Body of pancreas (tissue), 4 donors: Measurements from ENCODE around the gene KLHL40. TPM values are rescaled to one million over a fixed set of nuclear protein-coding genes. Genes with fewer than 3 reads are reported as not detected.

Source experiments
- ATAC-seq: fragments of 150-250 bp; one replicate; pipeline ENCODE4 v1.9.1; 2016
- DNase-seq, 4 donors: peaks; one replicate each; pipeline ENCODE4 v3.0.0-alpha.2; 2019
- H3K27ac ChIP-seq, 4 donors: fragments of 200-600 bp; sonication (generic); 1 replicate in 3 of 4; 2 replicates in 1 of 4; pipeline versions ENCODE4 v1.5.1 to v1.6.1; 2016 to 2019; ENCODE audit warnings: mild to moderate bottlenecking in 1 of 4, mixed read lengths in 1 of 4, moderate library complexity in 1 of 4
- H3K27me3 ChIP-seq, 2 donors: fragments of 200-600 bp; sonication (generic); one replicate each; pipeline ENCODE4 v1.6.0; 2016; ENCODE audit warnings: mild to moderate bottlenecking in 1 of 2
- H3K36me3 ChIP-seq, 2 donors: fragments of 200-600 bp; sonication (generic); replicated peaks in 1 of 2; 2 replicates each; pipeline ENCODE4 v1.5.1; 2016; ENCODE audit warnings: low read depth in 2 of 2; ENCODE audit not compliant: insufficient read depth in 1 of 2
- H3K4me1 ChIP-seq: fragments of 200-600 bp; sonication (generic); one replicate; pipeline ENCODE4 v1.6.0; 2016
- H3K4me3 ChIP-seq, 2 donors: fragments of 200-600 bp; sonication (generic); 1 replicate in 1 of 2; 2 replicates in 1 of 2; pipeline ENCODE4 v1.5.1; 2016 to 2019
- H3K9me3 ChIP-seq, 3 donors: fragments of 200-600 bp; sonication (generic); 1 replicate in 2 of 3; 2 replicates in 1 of 3; pipeline ENCODE4 v1.5.1; 2016
- POLR2A ChIP-seq, 3 donors: fragments of 450-650 bp; IDR thresholded peaks; one replicate each; pipeline ENCODE4 v1.6.1; 2016; ENCODE audit warnings: antibody characterized with exemption in 3 of 3, mild to moderate bottlenecking in 2 of 3
- WGBS, 2 donors: methylation state at CpG; one replicate each; pipeline ENCODE4 v1.1.5; 2017; 5-methylcytosine and 5-hydroxymethylcytosine counted together
- intact Hi-C: fragments of 100-400 bp; cut with DNase I; formaldehyde crosslinking; loops from one replicate; pipeline ENCODE4 v1.15.1; 2023
- total RNA-seq, 2 donors: library from RNA; depleted of rRNA; stranded (reverse); fragments of >200 nt; gene quantifications; one replicate each; pipeline ENCODE4 v1.1.0, GENCODE V29; 2016
- TF ChIP-seq, protein P1 (sequence below), 7 experiments: fragments of 450-650 bp in 4 of 7; fragments of 200-600 bp in 3 of 7; sonication (generic) in 3 of 7; IDR thresholded peaks; one replicate each; pipeline ENCODE4 v1.5.1; 2016 to 2019; ENCODE audit warnings: antibody characterized with exemption in 7 of 7

Gene KLHL40
- total RNA-seq, 2 donors from 2014 or later, result not detected

DNA sequence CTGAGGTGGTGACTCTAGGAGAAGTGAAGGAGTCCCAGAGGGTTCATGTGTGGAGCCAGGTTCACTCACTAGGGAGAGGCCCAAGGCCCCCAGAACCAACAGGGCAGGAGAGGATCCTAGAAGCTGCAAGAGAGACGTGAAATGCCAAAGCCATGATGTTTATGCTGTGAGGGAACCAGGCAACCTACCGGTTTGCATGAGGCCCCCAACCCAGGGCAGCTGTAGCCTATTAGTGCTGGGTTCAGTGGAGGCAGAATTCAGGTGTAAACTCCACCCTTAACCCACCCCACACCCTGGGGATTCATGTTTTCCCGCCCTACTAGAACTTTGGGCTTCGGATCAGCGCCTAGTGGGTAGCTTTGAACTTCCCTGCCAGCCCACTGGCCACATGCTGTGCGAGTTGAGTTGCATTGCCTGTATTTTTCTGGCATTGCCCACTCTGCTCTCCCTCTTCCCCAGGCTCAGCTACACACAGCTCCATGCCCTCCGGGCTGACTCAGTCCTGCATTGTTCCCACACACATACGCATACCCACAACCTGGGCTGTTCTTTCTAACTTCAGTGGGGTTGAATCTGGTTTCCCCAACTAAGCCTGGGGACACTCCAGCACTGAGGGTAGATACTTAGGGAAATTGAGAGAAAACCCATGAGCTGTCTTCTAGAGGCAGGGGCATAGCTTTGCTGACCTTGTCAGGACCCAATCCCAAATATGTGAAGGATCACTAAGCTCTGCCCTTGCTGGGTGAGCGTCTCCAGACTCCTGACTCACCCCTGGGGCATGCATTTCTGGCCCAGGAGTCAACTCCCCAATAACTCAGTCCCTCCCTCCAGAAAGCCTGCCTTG is 33.9 kb upstream of the KLHL40 start:
- intact Hi-C loops, result no loop called here
- Histone ChIP-seq H3K4me1 (peaks cover 44% of the 10 kb centered on the region), H3K27ac (peak overlapping the region in 1 of 4 donors; percentile 84), H3K27me3 (no peaks in the 10 kb centered on the region), H3K36me3 (peaks cover 0 to 5% of the 10 kb centered on the region in 2 donors), H3K9me3 (no peaks in the 10 kb centered on the region), H3K4me3 (no peak overlapping the region)
- 87 to 88% methylated on average over 9 of the region's 9 CpGs for WGBS, 2 donors
- no peak for TF ChIP-seq POLR2A (IDR thresholded peaks at IDR 0.05)
- TF ChIP-seq, protein P1, sequence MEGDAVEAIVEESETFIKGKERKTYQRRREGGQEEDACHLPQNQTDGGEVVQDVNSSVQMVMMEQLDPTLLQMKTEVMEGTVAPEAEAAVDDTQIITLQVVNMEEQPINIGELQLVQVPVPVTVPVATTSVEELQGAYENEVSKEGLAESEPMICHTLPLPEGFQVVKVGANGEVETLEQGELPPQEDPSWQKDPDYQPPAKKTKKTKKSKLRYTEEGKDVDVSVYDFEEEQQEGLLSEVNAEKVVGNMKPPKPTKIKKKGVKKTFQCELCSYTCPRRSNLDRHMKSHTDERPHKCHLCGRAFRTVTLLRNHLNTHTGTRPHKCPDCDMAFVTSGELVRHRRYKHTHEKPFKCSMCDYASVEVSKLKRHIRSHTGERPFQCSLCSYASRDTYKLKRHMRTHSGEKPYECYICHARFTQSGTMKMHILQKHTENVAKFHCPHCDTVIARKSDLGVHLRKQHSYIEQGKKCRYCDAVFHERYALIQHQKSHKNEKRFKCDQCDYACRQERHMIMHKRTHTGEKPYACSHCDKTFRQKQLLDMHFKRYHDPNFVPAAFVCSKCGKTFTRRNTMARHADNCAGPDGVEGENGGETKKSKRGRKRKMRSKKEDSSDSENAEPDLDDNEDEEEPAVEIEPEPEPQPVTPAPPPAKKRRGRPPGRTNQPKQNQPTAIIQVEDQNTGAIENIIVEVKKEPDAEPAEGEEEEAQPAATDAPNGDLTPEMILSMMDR (IDR thresholded peaks at IDR 0.05), result no peak
- ATAC-seq, result no peak
- no peak for DNase-seq

DNA sequence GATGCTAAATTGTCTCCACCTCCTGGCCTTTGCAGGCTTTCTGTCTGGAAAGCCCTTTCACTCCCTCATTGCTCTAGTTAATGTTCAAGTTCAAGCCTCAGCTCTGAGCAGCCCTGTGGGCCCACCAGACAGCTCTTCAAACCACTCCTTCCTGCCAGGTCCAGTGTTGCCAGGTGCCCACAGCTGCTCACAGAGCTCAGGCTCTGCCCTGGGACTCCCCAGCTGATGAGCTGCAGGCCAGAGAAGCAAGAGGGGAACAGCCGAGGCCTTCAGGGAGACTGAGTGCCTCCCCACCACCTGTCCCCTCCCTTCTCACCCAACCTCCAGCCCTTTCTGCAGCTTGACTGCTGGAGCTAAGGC is 33.1 kb upstream of the KLHL40 start:
- H3K27me3 ChIP-seq, result no peaks in the 10 kb centered on the region
- H3K36me3 ChIP-seq, result no peaks in the 10 kb centered on the region
- H3K27ac ChIP-seq, result peak overlapping the region in 3 of 4 donors; percentile 76 to 90 (median 84)
- DNase-seq (no peak), ATAC-seq (no peak)
- no peaks in the 10 kb centered on the region for H3K9me3 ChIP-seq
- peaks cover 44% of the 10 kb centered on the region for H3K4me1 ChIP-seq
- TF ChIP-seq, protein P1 (IDR thresholded peaks at IDR 0.05), result no peak
- TF ChIP-seq POLR2A (IDR thresholded peaks at IDR 0.05), result no peak
- WGBS, 2 donors, result 47 to 50% methylated on average over 1 of the region's 1 CpG
- H3K4me3 ChIP-seq, result no peak overlapping the region
- intact Hi-C loops, result no loop called here

DNA sequence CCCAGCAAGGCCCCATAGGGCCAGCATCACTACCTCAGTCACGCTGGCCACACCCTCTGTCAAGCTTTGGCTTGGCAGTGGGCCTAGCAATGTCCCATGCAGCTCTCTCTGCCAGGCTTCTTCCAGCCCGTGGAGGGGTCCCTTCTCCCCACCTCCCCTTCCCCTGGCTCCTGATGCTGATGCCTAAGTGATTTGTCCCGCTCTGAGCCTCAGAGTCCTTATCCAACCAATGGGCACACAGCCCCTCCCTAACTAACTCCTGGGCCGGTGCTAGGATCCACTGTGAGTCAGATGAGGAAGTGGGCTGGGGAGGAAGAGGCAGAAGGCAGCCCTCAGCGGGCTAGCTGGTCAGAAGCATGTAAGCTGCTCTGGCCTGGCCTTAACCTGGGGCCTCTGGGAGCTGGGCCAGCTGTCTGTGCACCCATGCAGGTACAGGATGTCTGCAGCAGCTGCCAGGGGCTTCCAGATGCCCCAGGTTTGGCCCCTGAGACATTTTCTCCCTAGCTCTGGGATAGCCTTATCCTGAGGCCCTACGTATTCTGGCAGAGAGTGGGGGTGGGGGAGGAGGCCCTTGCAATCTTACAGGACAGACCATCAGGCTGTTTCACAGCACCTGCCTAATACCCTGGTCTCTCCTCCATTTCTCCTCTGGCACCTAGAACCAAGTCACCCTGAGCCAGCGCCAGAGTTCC is 32.6 kb upstream of the KLHL40 start:
- H3K27me3 ChIP-seq, result no peaks in the 10 kb centered on the region
- no peaks in the 10 kb centered on the region for H3K36me3 ChIP-seq
- WGBS, 2 donors, result 28 to 43% methylated on average over 4 to 7 of the region's 7 CpGs
- TF ChIP-seq, protein P1 (IDR thresholded peaks at IDR 0.05), result no peak
- TF ChIP-seq POLR2A (IDR thresholded peaks at IDR 0.05), result peak; percentile 51 to 87 (median 83)
- H3K9me3 ChIP-seq, result no peaks in the 10 kb centered on the region
- peak; percentile 53 to 80 (median 68) for DNase-seq
- ATAC-seq, result peak; percentile 37
- intact Hi-C loops, result no loop called here
- H3K27ac ChIP-seq, result peak overlapping the region; percentile 76 to 90 (median 83)
- no peak overlapping the region for H3K4me3 ChIP-seq
- peaks cover 44% of the 10 kb centered on the region for H3K4me1 ChIP-seq

DNA sequence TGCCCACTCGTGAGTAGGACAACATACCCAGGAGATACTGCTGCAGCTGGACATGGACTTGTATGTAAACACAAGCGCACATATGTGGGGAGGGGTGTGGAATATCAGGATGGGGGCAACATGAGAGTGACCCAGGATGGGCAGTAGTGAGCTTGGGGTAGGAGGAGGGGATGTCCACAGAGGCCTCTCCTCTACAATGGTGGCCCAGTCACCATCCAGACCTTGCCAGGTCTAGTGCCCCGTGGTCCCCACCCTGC is 32.1 kb upstream of the KLHL40 start:
- DNase-seq (no peak), ATAC-seq (no peak)
- no peaks in the 10 kb centered on the region for H3K9me3 ChIP-seq
- H3K27ac ChIP-seq, result peak overlapping the region; percentile 76 to 90 (median 83)
- H3K4me3 ChIP-seq, result no peak overlapping the region
- H3K27me3 ChIP-seq, result no peaks in the 10 kb centered on the region
- WGBS, 2 donors, result 32 to 42% methylated on average over 2 to 3 of the region's 3 CpGs
- intact Hi-C loops, result no loop called here
- H3K36me3 ChIP-seq, result no peaks in the 10 kb centered on the region
- peaks cover 44% of the 10 kb centered on the region for H3K4me1 ChIP-seq
- TF ChIP-seq, protein P1 (IDR thresholded peaks at IDR 0.05), result no peak
- no peak for TF ChIP-seq POLR2A (IDR thresholded peaks at IDR 0.05)
